ENCODE measurements around the gene PNPLA5. TPM values are rescaled to one million over a fixed set of nuclear protein-coding genes. Genes with fewer than 3 reads are reported as not detected.

PNPLA5 gene
- total and polyA plus RNA-seq, 4 donors = not detected

DNA sequence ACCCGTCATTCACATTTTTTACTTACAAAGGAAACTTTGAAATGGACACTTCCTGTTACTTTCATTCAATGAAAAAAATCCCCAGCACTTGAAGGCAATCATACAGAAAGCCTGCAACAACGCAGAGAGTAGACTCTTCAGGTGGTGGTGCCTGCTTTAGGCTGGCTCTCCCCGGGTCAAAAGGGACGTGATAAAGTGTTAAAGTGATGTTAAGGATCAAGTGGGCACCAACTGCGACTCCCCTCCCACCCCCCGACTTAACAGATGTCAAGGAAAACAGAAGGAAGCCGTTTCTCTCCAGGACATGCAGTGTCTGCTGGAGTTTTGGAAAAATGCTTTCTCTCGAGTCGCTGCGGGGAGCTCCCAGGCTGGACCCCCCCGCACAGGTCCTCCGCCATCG lies 31.4 kb upstream of the PNPLA5 start:
- Histone ChIP-seq H3K27me3 (ENCODE audit: control insufficient read depth in 3 of 3, insufficient read depth in 3 of 3, low read length in 2 of 3) (peaks cover 0 to 4% (median 0%) of the 10 kb centered on the region in 3 donors), H3K9me3 (ENCODE audit: control insufficient read depth in 4 of 4, insufficient read depth in 3 of 4, low read length in 3 of 4) (no peaks in the 10 kb centered on the region), H3K4me3 (no peak overlapping the region), H3K9ac (ENCODE audit: insufficient read depth in 1 of 2, low read length in 2 of 2) (peak overlapping the region in 1 of 2 donors; percentile 68), H3K27ac (ENCODE audit: low read depth in 1 of 2, low read length in 1 of 2) (no peak overlapping the region), H3K36me3 (ENCODE audit: control insufficient read depth in 4 of 4, insufficient read depth in 4 of 4, low read length in 4 of 4) (no peaks in the 10 kb centered on the region), H3K4me1 (ENCODE audit: control insufficient read depth in 5 of 5, insufficient read depth in 5 of 5, low read length in 5 of 5) (peaks cover 0 to 6% (median 2%) of the 10 kb centered on the region in 5 donors)
- ATAC-seq (ENCODE audit: insufficient read depth, low FRiP score) (no peak), DNase-seq (no peak)
- 0 to 1% methylated on average over 13 of the region's 13 CpGs for WGBS, 2 donors
- TF ChIP-seq, protein P1, sequence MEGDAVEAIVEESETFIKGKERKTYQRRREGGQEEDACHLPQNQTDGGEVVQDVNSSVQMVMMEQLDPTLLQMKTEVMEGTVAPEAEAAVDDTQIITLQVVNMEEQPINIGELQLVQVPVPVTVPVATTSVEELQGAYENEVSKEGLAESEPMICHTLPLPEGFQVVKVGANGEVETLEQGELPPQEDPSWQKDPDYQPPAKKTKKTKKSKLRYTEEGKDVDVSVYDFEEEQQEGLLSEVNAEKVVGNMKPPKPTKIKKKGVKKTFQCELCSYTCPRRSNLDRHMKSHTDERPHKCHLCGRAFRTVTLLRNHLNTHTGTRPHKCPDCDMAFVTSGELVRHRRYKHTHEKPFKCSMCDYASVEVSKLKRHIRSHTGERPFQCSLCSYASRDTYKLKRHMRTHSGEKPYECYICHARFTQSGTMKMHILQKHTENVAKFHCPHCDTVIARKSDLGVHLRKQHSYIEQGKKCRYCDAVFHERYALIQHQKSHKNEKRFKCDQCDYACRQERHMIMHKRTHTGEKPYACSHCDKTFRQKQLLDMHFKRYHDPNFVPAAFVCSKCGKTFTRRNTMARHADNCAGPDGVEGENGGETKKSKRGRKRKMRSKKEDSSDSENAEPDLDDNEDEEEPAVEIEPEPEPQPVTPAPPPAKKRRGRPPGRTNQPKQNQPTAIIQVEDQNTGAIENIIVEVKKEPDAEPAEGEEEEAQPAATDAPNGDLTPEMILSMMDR (IDR thresholded peaks at IDR 0.05; ENCODE audit: control extremely low read depth, extremely low read depth) = no peak

DNA sequence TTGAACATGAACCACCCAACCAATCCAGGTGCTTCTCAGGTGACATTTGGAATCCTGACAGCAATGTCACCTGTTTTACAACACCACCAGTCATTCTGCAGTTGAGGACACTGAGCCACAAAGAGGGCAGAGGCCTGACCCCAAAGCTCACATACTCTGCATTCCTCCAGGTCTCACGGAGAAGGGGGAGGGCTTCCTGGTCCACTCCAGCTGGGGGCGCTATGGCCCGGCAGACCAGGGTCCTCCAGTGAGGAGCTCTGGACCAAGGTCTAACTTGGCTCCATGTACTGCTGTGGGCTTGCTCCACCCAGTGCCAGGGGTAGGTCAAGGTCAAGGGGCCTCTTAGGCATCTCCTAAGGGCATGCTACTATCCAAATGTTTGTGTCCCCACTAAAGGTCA lies 30.3 kb upstream of the PNPLA5 start:
- Histone ChIP-seq H3K27ac (ENCODE audit: low read depth in 1 of 2, low read length in 1 of 2) (no peak overlapping the region), H3K4me3 (no peak overlapping the region), H3K27me3 (ENCODE audit: control insufficient read depth in 3 of 3, insufficient read depth in 3 of 3, low read length in 2 of 3) (peaks cover 0 to 4% (median 0%) of the 10 kb centered on the region in 3 donors), H3K36me3 (ENCODE audit: control insufficient read depth in 4 of 4, insufficient read depth in 4 of 4, low read length in 4 of 4) (no peaks in the 10 kb centered on the region), H3K9ac (ENCODE audit: insufficient read depth in 1 of 2, low read length in 2 of 2) (no peak overlapping the region), H3K4me1 (ENCODE audit: control insufficient read depth in 5 of 5, insufficient read depth in 5 of 5, low read length in 5 of 5) (peaks cover 0 to 6% (median 2%) of the 10 kb centered on the region in 5 donors), H3K9me3 (ENCODE audit: control insufficient read depth in 4 of 4, insufficient read depth in 3 of 4, low read length in 3 of 4) (no peaks in the 10 kb centered on the region)
- WGBS, 2 donors = 76 to 83% methylated on average over 3 of the region's 3 CpGs
- TF ChIP-seq, protein P1 (IDR thresholded peaks at IDR 0.05; ENCODE audit: control extremely low read depth, extremely low read depth) = no peak
- ATAC-seq (ENCODE audit: insufficient read depth, low FRiP score) = no peak
- DNase-seq = no peak

DNA sequence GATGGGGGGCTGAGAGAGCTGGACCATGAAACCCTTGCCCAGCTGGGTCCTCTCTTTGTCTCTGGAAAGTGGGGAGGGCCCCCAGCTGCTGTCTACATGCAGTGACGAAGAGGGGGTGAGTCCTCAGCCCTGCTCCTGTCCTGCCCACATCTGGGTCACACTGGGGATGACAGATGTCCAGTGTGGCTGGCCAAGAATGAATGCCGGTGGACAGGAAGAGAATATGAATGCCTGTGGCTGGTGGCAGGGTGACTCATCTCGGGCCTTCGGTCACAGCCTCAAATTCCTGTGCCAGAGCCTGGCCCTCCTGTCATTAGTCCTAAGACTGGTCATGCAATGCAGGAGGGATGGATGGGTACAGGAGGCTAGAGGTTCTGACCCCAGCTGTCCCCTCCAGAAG lies 29.6 kb upstream of the PNPLA5 start:
- no peak overlapping the region for H3K27ac ChIP-seq (ENCODE audit: low read depth in 1 of 2, low read length in 1 of 2)
- H3K27me3 ChIP-seq (ENCODE audit: control insufficient read depth in 3 of 3, insufficient read depth in 3 of 3, low read length in 2 of 3) = peaks cover 0 to 4% (median 0%) of the 10 kb centered on the region in 3 donors
- no peak overlapping the region for H3K4me3 ChIP-seq
- no peak for DNase-seq
- 45 to 55% methylated on average over 4 of the region's 4 CpGs for WGBS, 2 donors
- no peaks in the 10 kb centered on the region for H3K9me3 ChIP-seq (ENCODE audit: control insufficient read depth in 4 of 4, insufficient read depth in 3 of 4, low read length in 3 of 4)
- TF ChIP-seq, protein P1 (IDR thresholded peaks at IDR 0.05; ENCODE audit: control extremely low read depth, extremely low read depth) = no peak
- H3K4me1 ChIP-seq (ENCODE audit: control insufficient read depth in 5 of 5, insufficient read depth in 5 of 5, low read length in 5 of 5) = peaks cover 0 to 6% (median 2%) of the 10 kb centered on the region in 5 donors
- no peak overlapping the region for H3K9ac ChIP-seq (ENCODE audit: insufficient read depth in 1 of 2, low read length in 2 of 2)
- ATAC-seq (ENCODE audit: insufficient read depth, low FRiP score) = no peak
- H3K36me3 ChIP-seq (ENCODE audit: control insufficient read depth in 4 of 4, insufficient read depth in 4 of 4, low read length in 4 of 4) = no peaks in the 10 kb centered on the region
